22Rv1 (cell line): ENCODE results near the gene CTNNA1.
"Not testable (repeated sequence)": the region's sequence is repeated elsewhere in the genome, so short reads cannot be mapped to it uniquely, and the experiment has no call there.

Source experiments
- H3K27ac ChIP-seq: fragments of 450-650 bp; 2 replicates; pipeline ENCODE4 v1.5.1; 2017
- ZFX ChIP-seq: fragments of 450-650 bp; IDR thresholded peaks from 2 replicates; pipeline ENCODE4 v1.6.1; 2017; ENCODE audit warnings: antibody characterized with exemption, borderline replicate concordance
- TF ChIP-seq, protein P1 (sequence below): fragments of 450-650 bp; IDR thresholded peaks from 2 replicates; pipeline ENCODE4 v1.5.1; 2017; ENCODE audit warnings: mild to moderate bottlenecking

Gene CTNNA1

DNA sequence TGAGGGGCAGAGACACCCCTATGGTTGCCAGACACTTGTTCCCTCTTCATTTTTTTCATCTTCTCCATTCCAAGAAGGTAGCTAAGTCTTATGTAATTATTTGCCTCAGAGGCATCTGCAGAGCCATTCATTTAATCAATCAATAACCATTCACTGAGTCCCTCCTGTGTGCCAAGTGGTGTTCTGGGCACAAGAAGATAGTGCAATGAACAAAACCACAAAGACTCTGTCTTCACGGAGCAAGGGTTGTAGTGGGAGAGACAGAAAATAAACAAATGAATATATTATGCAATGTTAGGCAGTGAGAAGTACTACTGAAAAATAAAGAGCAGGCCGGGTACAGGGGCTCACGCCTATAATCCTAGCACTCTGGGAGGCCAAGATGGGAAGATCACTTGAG is 41.4 kb upstream of the CTNNA1 start:
- no peak for TF ChIP-seq ZFX
- TF ChIP-seq, protein P1, sequence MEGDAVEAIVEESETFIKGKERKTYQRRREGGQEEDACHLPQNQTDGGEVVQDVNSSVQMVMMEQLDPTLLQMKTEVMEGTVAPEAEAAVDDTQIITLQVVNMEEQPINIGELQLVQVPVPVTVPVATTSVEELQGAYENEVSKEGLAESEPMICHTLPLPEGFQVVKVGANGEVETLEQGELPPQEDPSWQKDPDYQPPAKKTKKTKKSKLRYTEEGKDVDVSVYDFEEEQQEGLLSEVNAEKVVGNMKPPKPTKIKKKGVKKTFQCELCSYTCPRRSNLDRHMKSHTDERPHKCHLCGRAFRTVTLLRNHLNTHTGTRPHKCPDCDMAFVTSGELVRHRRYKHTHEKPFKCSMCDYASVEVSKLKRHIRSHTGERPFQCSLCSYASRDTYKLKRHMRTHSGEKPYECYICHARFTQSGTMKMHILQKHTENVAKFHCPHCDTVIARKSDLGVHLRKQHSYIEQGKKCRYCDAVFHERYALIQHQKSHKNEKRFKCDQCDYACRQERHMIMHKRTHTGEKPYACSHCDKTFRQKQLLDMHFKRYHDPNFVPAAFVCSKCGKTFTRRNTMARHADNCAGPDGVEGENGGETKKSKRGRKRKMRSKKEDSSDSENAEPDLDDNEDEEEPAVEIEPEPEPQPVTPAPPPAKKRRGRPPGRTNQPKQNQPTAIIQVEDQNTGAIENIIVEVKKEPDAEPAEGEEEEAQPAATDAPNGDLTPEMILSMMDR: no peak
- H3K27ac ChIP-seq: no peak overlapping the region

DNA sequence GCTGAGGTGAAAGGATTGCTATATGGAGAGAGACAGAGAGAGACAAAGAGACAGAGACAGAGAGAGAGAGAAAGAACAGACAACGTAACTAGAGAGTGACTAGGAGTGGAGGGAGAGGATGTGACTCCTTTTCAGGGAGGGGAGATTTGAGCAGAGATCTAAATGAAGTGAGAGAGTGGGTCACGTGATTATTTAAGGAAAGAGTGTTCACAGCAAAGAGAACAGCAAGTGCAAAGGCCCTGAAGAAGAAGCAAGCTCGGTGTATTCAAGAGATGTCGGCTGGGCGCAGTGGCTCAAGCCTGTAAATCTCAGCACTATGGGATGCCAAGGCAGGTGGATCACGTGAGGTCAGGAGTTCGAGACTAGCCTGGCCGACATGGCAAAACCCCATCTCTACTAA is 40.9 kb upstream of the CTNNA1 start:
- TF ChIP-seq, protein P1: no peak
- no peak for TF ChIP-seq ZFX
- no peak overlapping the region for H3K27ac ChIP-seq

DNA sequence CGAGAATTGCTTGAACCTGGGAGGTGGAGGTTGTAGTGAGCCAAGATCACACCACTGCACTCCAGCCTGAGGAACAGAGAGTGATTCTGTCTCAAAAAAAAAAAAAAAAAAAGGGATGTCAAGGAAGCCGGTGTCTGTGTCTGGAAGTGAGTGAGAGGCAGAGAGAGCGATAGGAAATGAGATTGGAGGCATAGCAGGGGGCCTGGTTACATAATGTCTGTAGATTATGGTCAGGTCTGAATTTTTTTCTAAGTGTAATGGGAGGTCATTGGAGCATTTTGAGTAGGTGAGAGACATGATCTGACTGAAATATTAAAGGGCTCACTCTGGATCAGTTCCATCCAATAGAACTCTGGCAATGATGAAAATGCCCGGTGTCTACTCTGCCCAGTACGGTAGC is 40.4 kb upstream of the CTNNA1 start:
- no peak for TF ChIP-seq ZFX
- TF ChIP-seq, protein P1: no peak

DNA sequence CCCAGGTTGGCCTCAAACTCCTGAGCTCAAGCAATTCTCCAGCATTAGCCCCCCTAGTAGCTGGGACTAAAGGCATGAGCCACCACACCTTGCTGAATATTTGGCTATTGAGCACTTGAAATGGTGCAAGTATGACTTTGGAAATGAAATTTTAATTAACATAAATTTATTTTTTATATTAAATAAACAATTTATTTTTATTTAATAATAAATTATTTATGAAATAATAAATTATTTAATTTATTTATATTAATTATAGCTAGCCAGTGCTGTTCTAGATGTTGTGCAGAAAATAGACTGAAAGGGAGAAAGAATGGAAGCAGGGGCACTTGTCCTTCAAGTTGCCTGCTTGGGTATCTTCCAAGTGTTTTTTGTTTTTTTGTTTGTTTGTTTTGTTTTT is 40.0 kb upstream of the CTNNA1 start:
- no peak for TF ChIP-seq ZFX
- TF ChIP-seq, protein P1: no peak
- no peak overlapping the region for H3K27ac ChIP-seq

More for the DNA sequence above, 40.4 kb upstream of the CTNNA1 start:
- no peak overlapping the region for H3K27ac ChIP-seq

DNA sequence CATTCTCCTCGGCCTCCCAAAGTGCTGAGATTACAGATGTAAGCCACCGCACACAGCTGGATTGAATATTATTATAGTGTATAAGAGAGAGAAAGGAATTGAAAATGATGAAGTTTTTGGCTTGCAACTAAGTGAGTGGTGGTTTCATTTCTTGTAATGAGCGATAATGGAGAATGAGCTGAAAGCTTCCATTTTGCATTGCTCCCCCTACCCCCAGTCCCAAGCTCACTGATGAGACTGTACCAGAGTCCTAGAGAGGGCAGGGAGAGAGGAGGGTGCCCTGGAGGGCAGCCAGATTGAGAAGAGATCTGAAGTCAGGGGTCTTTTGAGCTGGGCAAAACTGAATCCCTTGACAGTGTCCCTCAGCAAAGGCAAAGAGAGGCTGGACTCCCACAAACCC is 38.5 kb upstream of the CTNNA1 start:
- no peak overlapping the region for H3K27ac ChIP-seq
- TF ChIP-seq, protein P1: no peak
- TF ChIP-seq ZFX: no peak

DNA sequence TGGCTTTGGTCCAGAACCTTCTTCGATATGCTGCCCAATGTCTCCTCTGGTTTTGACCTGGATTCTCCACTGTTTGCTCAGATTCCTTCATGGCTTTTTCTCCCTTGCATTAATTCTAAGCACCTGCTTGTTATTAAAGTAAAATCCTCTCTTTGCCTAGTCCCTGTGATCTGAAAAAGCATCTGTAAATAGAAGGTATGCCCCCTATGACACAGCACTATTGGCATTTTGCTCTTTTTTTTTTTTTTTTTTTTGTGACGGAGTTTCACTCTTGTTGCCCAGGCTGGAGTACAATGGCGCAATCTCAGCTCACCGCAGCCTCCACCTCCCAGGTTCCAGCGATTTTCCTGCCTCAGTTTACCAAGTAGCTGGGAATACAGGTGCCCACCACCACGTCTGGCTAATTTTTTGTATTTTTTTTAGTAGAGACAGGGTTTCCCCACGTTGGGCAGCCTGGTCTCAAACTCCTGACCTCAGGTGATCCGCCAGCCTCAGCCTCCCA is 37.2 kb upstream of the CTNNA1 start:
- H3K27ac ChIP-seq: not testable (repeated sequence)

DNA sequence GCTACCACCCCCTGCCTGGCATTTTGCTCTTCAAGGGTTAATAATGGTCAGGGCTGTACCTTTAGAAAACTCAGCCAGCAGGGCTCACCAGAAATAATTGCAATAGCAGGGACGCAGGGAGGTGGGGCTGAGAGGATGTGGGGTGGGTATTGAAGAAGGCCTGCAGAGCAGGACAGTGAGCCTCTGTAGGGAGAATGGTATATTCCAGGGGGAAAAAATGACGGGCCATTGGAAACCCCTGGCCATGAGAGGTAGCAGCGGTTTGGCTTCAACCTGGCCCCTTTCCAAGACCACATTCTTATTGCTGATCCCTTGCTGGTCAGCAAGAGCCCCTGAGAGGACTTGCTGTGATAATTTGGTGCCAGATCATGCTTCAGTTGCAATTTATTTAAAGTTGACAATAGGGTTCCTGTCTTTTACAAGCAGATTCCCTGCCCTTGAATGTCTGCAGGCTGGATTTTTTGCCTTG is 36.7 kb upstream of the CTNNA1 start:
- no peak overlapping the region for H3K27ac ChIP-seq
- TF ChIP-seq ZFX: no peak
- TF ChIP-seq, protein P1: no peak

DNA sequence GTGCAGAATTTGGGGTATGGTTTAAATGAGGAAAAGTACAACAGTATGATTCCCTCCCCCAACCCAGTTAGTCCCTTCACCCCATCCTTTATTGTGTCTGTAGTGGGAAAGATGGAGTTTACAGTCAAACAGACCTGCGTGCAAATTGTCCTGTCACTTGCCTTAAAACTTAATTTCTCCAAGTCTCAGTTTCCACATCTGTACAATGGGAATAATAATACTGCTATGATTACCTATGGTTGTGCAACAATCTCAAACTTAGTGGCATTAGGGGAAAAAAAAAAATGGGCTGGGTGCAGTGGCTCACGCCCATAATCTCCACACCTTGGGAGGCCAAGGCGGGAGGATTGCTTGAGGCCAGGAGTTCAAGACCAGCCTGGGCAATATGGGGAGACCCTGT is 35.8 kb upstream of the CTNNA1 start:
- no peak overlapping the region for H3K27ac ChIP-seq
- no peak for TF ChIP-seq ZFX
- TF ChIP-seq, protein P1: no peak
